GM12865 (cell line): Measurements from ENCODE around the gene RBMS3.

Experiments used
- DNase-seq: peaks from one replicate; pipeline ENCODE4 v3.0.0; 2010; ENCODE audit warnings: low read depth
- H3K4me3 ChIP-seq: 2 replicates; pipeline ENCODE4 v1.5.1; 2011; ENCODE audit warnings: mild to moderate bottlenecking, low read depth, low read length, control low read depth
- TF ChIP-seq, protein P1 (sequence below): IDR thresholded peaks from 2 replicates; pipeline ENCODE4 v1.5.1; 2011; ENCODE audit warnings: low read length, control low read depth, low read depth, inconsistent platforms; ENCODE audit not compliant: insufficient read depth; ENCODE audit errors: missing control alignments

The RBMS3 gene

DNA sequence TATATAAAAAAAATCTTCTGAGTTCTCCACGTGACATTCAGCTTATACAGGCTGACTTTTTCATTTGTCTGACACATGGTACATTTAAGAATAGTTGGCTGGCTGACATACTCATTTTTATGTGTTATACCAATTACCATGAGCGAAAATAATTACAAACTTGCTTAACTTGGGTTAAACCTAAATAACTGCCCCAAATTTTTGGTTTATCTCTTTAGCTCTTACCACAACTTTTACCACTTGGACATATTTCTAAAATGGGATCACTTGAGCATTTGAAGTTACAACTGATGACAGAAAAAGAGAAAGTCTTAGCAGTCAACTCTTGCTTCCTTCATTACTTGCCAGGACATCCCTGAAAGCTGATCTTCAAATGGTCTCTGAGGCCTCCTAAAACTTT lies 618.1 kb downstream of the RBMS3 start:
- no peak overlapping the region for H3K4me3 ChIP-seq
- no peak for DNase-seq
- TF ChIP-seq, protein P1, sequence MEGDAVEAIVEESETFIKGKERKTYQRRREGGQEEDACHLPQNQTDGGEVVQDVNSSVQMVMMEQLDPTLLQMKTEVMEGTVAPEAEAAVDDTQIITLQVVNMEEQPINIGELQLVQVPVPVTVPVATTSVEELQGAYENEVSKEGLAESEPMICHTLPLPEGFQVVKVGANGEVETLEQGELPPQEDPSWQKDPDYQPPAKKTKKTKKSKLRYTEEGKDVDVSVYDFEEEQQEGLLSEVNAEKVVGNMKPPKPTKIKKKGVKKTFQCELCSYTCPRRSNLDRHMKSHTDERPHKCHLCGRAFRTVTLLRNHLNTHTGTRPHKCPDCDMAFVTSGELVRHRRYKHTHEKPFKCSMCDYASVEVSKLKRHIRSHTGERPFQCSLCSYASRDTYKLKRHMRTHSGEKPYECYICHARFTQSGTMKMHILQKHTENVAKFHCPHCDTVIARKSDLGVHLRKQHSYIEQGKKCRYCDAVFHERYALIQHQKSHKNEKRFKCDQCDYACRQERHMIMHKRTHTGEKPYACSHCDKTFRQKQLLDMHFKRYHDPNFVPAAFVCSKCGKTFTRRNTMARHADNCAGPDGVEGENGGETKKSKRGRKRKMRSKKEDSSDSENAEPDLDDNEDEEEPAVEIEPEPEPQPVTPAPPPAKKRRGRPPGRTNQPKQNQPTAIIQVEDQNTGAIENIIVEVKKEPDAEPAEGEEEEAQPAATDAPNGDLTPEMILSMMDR: no peak

DNA sequence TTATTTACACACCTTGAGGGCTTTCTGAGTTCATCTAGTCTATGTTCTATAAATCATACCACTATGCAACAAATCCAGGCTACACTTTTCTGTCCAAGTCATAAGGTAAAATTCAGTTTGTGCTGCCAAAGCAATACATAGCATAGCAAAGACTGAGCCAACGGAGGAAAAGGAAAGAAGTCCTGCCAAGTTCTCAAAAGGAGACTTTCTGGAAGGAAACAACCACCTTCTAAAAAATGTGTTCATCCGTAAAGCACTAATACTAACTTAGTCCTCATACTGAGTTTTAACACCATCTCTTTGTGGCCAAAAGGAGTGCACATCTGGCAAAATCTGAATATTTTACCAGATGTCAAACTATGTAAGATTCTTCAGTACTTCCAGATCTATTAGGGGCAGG lies 620.2 kb downstream of the RBMS3 start:
- TF ChIP-seq, protein P1: no peak
- no peak for DNase-seq
- no peak overlapping the region for H3K4me3 ChIP-seq

DNA sequence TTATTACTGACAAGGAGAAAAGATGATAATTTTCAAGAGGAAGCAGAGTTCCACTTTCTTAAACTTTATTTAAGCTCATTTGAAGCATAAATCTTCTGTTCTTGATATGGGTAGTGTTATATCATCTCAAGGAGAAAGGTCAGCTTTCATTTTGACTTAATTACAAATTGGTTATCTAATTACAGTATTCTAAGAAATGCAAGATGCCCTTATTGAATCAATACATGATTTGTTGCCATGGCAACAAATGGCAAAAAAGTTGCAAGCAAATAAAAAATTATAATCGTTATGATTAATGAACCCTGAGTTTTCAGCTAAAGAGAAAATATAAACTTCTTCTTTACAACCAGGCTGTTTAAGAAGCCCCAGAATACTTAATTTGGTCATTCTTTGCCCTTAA lies 622.7 kb downstream of the RBMS3 start:
- TF ChIP-seq, protein P1: no peak
- H3K4me3 ChIP-seq: no peak overlapping the region
- DNase-seq: no peak

DNA sequence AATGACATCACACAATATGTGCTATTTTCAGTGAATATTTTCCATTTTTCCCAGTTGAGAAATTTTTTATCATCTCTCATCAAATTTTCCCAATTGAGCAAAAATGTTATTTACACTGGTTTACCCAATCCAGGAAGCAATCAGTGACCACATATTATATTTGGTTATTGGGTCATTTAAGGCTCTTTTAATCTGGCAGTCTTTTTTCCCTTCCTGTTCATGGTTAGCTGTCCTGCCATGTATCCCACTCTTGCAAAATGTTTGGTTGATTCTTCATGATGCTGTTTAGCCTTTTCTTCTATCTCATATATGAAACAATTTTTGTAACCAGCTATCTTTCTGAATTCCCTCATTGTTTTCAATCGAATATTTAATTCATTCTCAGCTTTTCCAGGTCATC lies 626.0 kb downstream of the RBMS3 start:
- no peak for DNase-seq
- no peak overlapping the region for H3K4me3 ChIP-seq
- TF ChIP-seq, protein P1: no peak

DNA sequence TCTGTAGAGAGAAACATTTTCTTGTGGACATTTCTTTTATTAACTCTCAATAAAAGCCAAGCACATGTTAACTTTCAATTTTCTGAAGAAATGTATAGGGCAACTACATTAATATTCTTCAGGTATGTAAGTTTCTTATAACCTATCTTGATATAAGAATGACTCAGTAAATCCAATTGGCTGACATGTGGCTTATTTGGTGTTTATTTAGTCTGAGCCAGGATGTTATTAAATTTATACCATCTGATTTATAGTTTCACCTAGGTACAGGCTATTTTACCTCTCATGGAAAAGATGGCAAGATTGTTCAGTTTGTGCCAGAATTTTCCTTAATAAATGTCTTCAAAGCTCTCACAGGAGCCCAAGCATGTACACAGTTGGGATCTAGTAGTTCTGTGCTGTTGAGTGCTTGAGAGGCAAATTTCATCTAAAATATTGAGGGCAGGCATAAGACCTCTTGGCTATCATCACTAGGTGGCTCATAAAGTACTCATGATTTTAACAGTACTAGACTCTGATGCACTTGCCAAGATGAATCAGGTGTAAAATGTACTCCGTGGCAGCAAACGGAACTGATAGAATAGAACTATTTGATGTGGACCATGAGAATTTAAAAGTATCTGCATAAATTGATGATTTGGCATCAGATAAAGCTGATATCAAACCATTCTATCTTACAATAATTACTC lies 631.9 kb downstream of the RBMS3 start:
- no peak overlapping the region for H3K4me3 ChIP-seq
- DNase-seq: no peak
- TF ChIP-seq, protein P1: no peak

DNA sequence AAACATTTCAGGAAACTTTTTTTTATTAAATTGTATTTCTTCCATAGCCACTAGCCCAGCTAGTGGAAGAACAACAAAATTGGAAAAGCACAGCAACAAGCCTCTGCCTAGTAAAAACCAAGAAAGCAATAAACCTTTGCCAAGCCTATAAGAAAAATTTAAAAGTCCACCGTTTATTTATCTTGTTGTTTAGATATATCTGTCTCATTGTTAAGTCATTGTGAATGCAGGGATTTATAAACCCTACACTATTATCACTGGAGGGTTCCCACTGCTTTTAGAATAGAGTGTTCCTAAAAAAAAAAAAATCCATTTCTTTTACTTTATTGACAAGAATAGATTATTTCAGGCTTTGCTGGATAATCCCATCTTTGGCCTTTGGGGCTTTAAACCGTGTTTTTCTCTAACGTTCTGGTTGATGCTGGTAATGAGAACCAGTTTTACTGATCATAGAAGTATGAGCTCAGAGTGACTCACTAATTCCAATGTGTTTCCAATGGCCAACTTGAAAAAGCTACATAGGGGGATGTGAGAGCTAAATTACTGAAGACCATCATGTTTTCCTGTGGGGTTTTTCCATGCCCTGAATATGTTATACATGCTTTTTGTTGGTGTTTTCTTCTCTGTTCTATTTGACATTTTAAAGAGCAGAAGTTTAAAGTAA lies 634.1 kb downstream of the RBMS3 start:
- no peak overlapping the region for H3K4me3 ChIP-seq
- no peak for DNase-seq
- TF ChIP-seq, protein P1: no peak
